NCI-H1105 treated with DMSO at 0.1 percent for 48 hours (cell line): ENCODE data around the gene NFIA.

Experiments used
- DNase-seq: peaks from one replicate; lab custom pipeline; 2025; lab: John Stamatoyannopoulos, UW

The NFIA gene

GRCh38 chr1:61215676-61216289 lies 133.4 kb downstream of the NFIA start:
- DNase-seq: no peak

DNA sequence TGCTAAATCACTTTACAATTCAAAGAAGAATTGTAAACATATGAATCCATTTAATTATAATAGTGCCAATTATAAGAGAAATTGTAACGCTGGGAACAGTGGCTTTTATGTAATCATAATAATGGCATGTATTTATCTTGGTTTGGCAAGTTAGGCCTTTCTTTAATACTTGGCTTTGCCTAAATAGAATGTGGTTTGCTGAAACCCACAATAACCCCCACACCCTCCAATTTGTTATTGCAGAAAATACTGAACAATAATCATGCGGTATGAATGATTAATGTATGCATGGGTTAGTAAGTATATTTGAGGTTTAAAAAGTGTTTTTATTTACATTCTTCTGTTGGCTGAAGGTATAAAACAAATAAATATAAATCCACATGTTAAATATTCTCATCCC lies 138.2 kb downstream of the NFIA start:
- DNase-seq: peak; percentile 83

- DNase-seq: peak; percentile 64
Measured at GRCh38 chr1:61221642-61222041, 139.3 kb downstream of the NFIA start.

- DNase-seq: peak; percentile 19
Measured at GRCh38 chr1:61222240-61222639, 139.9 kb downstream of the NFIA start.

DNA sequence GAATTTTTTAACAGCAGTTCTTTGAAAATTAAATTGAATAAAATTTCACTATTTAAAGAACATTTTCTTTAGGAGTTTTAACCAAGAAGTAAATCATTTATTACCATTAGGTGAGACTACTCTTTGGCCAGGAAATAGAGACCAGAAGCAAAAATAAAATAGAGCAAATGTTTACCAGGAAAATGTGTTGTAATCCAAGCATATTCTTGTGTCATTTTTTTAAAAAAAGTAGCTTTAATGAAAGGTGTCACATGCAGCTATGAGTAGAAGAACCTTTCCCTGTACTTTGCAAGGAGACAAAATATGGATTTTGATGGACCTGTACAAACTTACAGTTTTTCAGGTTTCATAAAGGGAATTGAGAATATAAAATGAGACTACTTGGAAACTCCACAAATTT lies 140.8 kb downstream of the NFIA start:
- no peak for DNase-seq

DNA sequence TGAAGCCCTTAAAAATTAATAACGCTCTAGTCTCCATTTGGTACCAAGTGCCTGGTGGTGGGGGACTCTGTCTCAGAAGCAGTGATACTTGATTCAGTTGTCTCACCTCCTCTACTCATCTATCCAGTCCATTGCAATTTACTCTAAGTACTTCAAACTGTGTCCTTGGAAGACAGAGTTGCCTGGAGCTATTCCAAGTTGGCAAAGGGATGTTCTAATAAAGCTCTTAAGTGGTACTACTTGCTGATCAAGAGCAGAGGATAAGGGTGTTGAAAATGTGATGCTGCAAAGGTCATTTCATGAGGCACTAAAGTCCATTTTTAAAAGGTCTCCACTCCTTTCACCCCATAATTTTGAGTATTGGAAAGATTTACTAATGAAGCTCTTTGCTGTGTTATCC lies 142.2 kb downstream of the NFIA start:
- peak; percentile 65 for DNase-seq

DNA sequence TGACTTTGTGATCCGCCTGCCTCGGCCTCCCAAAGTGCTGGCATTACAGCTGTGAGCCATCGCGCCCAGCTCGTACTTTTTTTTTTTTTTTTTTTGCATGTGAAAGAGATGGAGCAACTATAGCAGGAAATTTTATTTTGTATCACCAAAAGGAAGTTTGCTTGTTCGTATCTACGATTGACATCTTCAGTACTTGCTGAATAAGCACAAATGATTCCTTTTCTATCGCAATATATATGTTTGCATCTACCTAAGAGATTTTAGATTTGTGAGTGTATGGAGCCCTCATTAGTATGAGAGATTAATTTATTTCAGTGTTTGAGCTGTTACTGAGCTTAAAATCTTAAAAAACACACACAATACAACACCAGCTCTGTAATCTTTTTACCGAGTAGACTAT lies 143.1 kb downstream of the NFIA start:
- no peak for DNase-seq

- peak; percentile 98 for DNase-seq
Measured at GRCh38 chr1:61226791-61227567, 144.6 kb downstream of the NFIA start.

GRCh38 chr1:61227857-61228550 lies 145.6 kb downstream of the NFIA start:
- DNase-seq: peak; percentile 72

DNA sequence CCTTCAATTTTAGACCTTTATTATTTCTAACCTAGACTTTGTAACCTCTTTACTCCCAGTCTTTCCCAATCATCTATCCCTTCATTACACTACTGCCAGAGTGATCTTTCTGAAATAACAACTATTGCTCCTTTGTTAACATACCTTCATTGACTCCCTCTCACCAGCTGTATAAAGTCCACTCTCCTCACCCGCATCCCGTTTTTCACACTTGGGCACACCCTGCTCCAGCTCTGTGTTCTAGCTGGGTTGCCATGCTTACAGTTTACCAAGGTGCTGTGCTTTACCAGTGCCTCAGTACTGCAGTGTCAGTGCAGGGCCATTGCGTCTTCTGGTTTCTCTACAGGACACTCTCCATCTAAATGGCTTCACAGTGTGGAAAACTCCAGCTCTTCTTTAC lies 148.2 kb downstream of the NFIA start:
- DNase-seq: no peak

DNA sequence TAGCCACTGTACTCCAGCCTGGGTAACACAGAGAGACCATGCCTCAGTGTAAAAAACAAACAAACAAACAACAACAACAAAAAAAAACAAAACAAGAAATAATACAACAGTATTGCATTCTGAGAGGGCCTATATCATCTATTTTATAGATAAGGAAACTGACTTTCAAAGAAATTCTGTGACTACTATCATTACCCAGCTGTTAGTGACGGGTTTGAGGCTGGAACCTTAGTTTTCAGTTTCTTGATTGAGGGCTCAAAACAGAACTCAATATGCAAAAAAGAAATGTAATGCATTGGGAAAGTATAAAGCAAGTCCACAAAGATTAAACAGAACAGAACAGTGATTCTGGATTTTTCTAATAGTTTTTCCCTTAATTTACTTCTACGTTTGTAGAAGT lies 149.4 kb downstream of the NFIA start:
- no peak for DNase-seq

GRCh38 chr1:61233121-61233660 lies 150.8 kb downstream of the NFIA start:
- no peak for DNase-seq

- DNase-seq: no peak
Measured at GRCh38 chr1:61234587-61234919, 152.2 kb downstream of the NFIA start.

- peak; percentile 38 for DNase-seq
Measured at GRCh38 chr1:61237147-61237546, 154.8 kb downstream of the NFIA start.

DNA sequence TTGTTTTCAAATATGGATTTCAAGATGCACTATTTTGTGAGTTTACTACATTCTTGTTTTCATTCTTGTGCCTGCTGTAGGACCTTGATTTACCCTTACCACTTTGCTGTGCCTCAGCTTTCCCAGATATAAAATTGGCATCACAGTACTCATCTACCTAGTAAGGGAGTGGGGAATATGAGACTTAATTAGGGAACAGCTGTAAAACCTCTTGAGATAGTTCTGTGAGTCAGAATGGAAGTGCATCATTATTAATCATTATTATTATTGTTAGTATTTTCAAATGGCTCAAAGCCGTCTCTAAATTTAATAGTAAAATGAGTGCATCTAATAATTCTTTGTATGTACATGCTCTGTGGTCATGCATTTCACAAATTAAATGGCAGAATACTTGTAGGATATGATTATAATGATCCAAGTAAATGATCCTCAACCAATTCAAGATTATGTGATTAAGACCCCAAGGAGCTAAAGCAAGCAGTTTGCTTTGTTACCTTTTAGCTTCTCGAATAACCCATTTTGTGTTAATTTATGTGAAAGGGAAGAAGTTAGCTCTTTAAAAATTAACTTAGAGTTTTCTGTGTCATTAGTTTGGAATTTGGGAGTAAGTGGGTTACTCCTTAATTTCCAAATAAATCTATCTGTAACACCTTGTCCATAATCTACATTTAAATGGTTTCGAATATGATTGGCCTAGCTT lies 155.4 kb downstream of the NFIA start:
- peak; percentile 63 for DNase-seq

DNA sequence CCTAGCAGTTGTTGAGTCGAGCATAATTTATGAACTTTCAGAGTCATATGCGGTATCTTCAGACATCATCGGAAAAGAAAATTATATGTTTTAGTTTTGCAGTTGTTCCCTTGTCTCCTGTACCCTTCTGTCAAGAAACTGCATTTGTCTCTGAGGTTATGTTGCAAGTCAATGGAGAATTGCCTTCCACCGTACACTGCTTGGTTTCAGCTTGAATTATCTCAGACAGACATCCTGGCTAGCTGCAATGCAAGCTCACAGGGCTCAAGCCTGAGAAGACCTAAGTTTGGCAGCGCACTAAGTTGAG lies 156.0 kb downstream of the NFIA start:
- no peak for DNase-seq

DNA sequence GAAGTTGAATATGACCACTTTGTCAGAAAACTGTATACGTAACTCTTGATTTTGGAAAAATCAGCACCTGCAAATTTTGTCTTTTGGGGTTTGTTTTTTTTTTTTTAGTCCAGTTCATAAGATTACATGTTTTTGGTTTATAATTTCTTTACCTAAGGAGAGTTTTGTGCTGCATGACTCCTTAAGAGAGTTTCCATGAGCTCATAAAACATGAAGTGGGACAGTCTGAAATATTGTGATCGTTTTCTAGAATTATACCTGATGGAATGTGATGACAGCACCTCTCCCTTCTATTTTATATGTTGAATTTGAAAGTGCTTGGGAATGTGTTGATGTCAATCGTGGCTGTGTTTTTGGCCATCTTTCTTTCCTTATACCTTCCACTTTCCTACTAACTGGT lies 158.5 kb downstream of the NFIA start:
- no peak for DNase-seq

GRCh38 chr1:61241411-61241838 lies 159.1 kb downstream of the NFIA start:
- DNase-seq: peak; percentile 85

- DNase-seq: peak; percentile 74
Measured at GRCh38 chr1:61241973-61242381, 159.6 kb downstream of the NFIA start.

DNA sequence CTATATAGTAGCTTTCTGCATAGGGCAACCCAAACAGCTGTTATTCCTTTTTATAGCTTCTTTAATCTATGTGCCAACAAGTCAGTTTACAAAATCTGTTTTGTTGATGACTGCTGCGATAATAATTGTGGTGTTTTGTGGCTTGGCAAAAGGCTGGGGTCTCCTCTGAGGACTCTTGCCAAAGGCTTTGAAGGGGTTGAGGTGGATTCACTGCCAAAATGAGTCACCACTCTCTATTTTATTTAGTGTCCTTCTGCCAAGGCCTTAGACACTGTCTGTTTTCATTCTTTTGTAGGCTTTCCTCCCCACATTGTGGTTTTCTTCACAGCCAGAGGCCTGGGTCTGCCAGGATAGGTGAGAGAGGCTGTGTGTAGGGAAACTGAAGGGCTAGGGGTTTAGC lies 161.8 kb downstream of the NFIA start:
- peak; percentile 86 for DNase-seq

DNA sequence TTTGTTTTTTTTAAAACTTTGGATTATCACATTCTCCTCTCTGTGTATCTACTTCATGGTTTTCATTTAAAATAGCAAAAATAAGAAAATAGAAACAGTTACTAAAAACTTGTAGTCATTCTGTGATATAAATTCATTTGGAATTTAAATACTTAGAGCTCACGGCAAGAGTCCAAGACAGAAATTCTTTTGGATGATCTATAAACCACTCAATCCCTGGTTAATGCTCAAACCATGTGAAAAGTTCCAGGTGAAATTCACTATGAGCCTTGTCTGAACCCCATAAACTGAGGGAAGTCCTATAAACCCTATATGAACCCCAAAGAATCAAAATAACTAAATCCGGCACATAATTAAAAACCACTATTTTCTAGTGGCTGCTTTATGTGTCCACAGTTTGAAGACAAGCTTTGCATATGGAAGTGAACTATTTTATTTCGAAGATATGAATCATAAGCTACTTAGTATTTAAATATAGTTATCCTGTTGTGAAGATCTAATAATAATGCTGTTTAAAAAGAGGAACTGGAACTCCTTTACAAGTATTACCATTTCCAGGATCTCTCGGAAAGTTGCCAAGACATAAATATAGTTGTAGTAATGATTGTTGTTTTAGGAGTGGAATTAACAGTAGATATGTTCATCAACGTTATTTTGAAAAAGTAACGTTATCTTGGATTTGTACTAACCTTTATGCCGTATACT lies 163.5 kb downstream of the NFIA start:
- DNase-seq: no peak
